Fibroblast of skin of left quadriceps (primary cell): Measurements from ENCODE around the gene RBM19.
A peak's percentile ranks its signal among the peaks of the same experiment; 100 is the strongest.
"Not testable (repeated sequence)": the region's sequence is repeated elsewhere in the genome, so short reads cannot be mapped to it uniquely, and the experiment has no call there.

Experiments used
- DNase-seq, 2 experiments: peaks; one replicate each; pipeline ENCODE4 v3.0.0-alpha.2; 2013; ENCODE audit warnings: low read depth in 2 of 2

RBM19 gene

DNA sequence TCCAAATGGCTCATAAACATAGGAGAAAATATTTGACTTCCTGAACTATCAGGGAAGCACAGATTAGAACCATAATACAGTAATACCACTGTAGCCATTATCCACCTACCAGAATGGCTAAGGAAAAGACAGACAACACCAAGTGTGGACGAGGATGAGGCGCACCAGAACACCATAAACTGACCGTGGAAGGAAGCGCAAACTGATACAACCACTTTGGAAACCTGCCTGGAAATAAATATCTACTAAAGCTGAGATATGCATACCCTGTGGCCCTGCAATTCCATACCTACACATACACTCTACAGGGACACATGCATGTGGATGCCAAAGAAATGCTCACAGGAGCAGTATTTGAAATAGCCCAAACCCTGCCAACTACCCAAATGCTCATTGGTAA, 60.3 kb downstream of the RBM19 start:
- DNase-seq = no peak

DNA sequence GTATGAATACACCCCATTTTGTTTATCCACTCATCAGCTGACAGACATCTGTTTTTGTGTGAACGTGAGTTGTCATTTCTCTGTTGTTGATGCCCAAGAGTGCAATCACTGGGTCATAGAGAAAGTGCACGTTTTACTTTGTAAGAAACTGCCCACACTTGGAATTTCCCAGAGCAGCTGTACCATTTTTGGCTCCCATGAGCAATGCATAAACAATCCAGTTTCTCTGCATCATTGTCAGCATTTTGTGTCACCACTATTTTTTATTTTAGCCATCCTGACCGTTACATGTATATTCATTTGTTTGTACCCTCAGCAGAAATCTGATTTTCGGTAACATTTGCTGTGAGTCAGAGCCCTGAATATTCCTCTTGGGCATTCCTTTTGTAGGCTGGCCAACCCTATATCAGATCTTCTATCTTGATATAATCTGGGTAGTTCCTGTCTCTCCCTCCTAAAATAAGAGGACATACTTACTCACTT, 62.7 kb downstream of the RBM19 start:
- no peak for DNase-seq

DNA sequence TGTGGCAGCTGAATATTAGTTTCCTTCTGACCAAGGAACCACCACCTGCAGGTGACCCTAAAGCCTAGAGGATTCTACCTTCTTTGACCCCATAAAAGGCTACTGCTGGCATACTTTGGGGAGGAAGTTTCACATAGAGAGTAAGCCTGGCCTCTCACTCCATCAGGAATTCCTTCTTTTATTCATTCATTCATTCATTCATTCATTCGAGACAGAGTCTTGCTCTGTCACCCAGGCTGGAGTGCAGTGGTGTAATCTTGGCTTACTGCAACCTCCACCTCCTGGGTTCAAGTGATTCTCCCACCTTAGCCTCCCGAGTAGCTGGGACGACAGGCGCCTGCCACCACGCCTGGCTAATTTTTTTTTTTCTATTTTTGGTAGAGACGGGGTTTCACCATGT, 64.8 kb downstream of the RBM19 start:
- not testable (repeated sequence) for DNase-seq

DNA sequence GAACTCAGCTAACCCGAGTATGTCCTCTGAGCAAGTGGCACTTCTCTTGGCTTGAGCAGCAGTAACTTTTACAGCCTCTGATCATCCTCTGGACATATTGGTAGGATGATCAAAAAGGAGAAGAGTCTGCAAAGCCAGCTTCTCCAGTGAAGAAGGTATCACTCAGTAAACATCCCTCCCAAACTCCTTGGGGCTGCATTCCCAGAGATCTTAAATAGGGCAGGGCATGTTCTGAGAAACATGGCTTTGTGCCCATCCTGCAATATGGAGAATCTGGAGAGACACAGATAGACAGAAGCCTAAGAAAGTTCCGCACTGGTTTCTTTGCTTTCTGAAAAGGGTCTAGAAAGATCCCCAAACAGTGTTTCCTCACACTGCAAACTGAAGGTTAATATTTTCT, 65.4 kb downstream of the RBM19 start:
- no peak for DNase-seq

DNA sequence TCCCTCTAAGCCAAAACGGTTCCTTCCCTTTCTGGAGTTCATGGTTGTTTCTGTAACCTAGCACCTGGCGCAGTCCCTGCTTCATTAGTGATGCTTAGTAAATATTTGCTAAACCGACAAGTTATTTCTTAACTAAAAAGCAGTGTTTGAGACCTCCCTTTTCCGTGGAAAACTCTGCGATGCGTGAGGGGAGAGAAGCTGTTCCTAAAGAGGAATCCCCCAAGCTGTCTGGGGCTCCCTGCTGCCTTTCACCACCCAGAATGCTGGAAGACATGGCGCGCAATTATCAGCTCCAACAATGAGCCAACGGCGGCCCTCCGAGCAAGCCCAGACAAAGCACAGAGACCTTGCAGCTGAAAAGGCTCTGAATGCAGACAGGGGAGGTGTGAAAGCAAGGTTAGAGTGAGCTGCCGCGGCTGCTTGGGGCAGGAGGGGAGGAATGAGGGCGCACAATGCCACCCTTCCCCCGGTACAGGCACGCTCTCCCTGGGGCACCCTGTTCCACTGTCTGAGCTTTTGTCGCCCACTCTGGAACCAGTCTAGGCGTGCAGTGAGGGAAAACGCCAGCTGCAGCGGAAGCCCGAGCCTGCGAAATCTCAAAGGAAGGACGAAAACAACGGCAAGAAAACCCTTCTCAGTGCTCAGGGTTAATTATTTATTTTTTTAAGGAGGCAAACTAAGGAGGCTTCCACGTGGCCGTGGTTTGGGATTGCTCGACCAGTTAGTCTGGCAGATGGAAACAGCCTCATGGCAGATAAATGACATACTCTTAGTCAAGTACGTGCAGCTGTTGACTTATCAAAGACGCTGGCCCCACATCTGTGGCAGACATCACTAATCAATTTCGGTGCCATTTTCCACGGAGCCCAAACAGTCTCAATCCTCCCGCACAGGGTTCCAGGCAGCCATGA, 66.3 kb downstream of the RBM19 start:
- DNase-seq = no peak

DNA sequence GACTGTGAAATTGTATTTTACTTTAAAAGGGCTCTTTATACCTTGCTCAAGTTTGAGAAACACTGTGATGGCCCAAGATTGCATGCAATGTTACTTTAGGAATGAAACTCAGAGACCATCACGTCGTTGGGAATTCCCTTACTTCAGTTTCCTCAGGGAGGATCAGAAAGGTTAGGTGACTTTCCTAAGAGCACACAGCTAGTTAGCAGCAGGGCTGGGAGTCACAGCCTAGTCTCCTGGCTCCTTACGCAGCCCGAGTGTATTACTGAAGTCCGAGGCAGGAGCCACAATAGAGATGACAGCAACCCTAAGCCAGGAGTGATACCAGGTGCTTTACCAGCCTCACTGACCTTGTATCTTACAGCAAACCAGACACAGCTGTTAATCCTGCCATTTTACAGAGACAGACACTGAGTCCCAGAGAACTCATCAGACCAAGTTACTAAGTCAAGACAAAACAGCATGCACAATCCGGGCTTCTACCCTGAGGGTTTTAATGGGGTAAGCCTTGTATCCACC, 67.0 kb downstream of the RBM19 start:
- no peak for DNase-seq

DNA sequence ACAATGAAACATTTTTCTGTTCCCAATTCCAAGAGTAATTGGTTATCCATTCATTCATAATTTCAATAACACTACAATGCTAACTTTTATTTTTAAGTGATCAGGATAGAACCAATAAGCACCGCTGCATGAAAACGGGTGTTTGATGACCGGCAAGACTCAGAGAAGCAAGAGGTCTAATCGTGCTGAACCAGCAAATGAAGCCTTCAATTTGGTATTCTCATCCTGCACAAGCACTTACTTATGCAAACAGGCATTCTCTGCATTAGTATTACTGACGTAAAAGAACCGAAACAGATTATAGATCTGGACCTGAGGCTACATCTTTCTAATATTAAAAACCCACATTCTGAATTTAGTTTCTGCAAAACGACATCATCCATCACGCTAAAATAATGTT, 67.7 kb downstream of the RBM19 start:
- DNase-seq = no peak

DNA sequence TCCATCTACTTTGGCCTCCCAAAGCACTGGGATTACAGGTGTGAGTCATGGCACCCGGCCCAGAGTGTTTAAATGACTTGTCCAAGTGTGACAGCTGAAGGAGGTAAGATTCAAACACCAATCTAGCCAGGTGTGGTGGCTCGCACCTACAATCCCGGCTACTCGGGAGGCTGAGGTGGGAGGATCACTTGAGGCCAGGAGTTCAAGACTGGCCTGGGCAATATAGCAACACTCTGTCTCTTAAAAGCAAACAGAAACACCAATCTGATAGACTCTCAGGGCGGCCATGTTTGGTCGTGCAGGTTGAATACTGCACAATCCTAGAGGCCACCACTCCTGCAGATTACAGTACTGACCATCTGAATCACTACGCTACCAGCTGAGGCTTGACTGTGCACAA, 68.7 kb downstream of the RBM19 start:
- DNase-seq = no peak

DNA sequence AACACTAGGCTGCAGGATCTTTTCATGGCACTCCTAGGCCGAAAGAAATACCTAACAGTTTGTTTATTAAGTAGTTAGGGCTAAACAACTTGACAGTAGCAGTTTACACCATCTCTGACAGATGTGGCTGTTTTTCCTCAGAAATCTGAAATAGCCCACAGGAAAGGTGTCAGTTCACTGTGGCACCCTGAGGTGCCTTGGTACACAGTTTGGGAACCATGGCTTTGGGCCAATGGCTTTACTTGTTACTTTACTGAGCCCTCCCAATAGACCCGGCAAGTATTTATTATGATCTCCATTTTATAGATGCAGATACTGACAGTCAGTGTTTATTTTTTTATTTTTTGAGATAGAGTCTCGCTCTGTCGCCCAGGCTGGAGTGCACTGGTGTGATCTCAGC, 69.3 kb downstream of the RBM19 start:
- no peak for DNase-seq

DNA sequence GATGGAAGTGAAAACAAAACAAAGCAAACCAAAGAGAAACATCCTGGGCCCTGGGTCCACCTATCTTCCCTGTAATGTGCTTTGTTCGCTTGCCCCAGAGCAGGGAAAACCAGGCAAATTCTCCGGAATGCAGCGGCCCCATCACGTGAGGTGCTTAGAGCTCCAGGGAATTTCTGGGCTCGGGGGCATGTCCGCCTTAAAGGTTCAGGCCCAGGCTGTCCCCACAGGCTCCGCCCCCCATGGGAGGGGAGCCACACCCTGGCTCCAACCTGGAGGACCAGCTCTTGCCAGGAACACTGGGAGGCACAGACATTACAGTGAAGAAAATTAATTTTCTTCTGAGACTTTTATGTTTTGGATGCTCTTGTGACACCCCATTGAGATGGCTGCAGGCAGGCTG, 69.9 kb downstream of the RBM19 start:
- no peak for DNase-seq

DNA sequence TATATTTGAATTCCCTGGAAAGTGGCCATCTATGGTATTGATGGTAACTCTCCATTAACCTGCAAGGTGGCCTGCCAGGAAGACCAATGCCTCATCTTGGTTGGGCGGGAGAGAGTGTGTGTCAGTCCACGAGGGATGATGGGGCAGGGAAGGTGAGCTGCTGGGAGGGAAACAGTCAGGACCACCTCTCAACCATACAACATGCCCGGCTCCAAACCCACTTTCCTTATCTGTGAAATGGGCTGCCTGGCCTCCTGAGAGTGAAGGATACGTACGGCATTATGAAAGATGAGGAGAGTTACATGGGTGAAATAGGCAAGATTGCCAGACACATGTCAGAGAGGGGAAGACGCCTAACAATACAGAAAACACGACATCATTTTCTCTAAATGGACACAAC, 70.9 kb downstream of the RBM19 start:
- no peak for DNase-seq

DNA sequence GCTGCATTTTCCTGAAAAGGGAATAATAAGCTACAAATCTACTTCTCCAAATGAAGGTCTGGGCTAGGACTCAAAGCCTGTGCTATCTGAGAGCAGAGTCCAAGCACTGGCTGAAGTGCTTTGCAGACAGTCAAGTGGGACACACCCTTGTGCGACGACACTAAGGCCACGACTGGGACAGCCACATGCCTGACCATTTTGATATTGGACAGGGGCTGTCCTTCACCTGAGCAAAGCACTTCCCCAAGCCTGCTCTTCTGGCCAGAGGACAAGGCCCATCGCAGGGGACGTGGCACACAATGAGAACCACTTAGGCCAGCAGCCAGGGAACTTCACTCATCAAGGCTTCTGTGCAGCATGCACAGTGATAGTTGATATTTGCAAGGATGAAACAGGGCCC, 71.4 kb downstream of the RBM19 start:
- DNase-seq = no peak

DNA sequence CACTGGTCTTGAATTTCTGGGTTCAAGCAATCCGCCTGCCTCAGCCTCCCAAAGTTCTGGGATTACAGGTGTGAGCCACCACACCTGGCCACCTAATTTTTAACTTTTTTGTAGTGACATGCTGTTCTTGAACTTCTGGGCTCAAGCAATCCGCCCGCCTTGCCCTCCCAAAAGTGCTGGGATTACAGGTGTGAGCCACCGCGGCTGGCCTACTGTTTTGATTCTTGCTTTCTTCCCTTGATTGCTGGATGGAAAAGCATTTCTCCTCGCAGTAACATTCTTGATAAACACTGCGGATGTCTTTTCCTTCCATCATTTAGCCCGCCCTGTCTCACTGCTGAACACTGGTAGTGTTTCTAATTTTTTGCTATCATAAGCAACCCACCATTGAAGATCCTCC, 72.9 kb downstream of the RBM19 start:
- DNase-seq = no peak

DNA sequence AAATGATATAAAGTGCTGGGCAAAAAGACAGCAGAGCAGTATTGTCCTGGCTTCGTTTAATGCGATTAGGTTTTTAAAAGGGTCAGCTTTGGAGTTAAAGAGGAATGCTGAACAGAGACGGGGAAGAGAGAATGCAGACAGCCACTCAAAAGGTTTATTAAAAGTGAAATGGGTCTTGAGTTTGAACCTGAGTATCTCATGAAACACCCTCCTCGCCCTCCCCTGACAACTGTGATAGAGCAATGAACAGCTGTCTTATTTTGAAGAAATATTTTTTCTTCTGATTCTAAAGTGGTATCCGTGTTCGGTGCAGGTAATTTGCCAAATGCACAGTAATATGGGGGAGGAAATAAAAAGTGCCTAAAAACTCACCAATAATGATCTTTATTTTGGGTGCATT, 73.6 kb downstream of the RBM19 start:
- no peak for DNase-seq

DNA sequence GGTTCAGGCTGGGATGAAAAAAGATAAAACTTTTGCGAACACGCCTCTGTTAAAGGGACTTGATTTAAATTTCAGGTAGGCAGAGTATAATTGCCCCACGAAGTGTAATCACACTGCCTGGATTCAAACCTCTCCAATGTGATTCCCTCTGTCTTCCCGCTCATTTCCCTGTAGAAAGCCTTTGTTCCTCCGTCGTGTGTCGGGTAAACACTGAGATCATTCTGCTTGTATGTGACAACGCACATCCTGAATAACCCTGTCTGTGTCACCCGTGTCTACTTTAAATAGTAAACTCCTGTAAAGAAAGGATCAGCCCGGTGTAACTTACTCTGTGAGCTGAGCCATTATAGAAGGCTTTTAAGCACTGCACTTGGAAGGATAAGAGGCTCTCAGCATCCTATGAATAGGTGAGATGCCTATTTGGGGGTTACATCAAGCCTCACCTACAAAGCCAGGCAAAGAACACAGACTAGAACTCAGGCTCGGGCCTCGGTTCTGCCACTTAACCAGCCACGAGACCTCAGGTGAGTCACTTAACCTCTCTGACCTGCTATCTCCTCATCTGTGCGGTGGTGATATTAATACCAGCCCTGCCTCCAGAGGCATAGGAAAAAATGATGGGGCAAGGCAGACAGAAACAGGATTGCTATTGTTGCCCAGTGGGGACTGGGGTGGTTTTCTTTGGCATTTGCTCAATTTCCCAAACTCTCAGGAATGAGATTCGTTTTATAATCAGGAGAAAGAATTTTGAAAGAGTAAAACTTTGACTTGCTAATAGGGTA, 74.2 kb downstream of the RBM19 start:
- DNase-seq = no peak

DNA sequence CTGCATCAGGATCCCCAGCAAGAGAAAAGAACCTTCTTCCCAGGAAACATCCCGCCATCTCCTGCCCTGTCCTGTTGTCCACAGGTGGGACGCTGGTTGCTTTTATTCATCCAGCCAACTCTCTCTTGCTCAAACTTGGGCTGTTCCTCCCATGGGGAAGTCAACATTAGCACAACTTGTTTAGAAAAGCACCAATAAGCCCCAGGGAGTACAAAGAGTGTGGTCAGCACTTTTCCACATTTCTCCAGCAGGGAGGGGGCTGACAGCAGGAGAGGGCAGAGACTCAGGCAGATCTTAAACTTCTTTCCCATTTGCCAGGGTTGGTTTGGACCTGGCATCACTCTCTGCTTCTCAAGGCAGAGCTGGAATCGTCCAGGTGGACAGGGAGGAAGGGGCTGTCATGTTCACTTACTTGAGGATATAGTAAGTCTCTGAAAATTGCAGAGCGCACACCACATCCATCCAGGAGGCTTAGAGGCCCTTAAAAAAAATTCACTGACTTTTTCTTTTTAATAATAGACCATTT, 74.9 kb downstream of the RBM19 start:
- no peak for DNase-seq

DNA sequence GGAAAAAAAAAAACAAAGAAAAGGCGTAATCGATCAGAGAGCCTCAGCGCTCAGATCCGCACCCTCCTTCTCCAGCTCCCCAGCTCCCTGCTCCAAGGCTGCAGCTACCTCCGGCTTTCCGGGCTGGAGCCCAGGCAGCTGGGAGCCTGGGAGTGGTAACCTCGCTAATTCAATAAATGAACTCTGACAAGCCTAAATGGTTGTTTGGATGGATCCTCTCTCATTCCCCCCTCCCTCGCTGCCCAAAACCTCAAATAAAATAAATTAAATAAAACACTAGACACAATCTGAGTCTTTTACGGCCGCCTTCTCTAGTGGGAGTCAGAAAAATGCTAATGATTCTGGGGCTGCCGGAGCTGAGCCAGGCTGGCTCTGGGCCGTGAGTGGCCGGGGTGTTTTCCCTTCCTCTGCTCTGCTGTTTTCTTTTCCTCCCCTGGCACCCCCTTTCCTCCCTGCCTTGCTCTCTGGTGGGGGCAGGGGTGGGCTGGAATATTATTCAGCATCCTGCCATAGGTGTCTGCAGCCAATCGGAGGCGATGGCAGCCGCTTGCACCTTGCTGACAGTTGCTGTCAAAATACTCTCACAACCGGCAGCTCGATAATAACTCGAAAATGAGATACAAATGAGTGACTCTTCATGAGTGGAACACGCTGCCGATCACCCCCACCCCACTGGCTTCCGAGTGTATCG, 76.1 kb downstream of the RBM19 start:
- peak in 1 of 2 experiments; percentile 9 for DNase-seq

DNA sequence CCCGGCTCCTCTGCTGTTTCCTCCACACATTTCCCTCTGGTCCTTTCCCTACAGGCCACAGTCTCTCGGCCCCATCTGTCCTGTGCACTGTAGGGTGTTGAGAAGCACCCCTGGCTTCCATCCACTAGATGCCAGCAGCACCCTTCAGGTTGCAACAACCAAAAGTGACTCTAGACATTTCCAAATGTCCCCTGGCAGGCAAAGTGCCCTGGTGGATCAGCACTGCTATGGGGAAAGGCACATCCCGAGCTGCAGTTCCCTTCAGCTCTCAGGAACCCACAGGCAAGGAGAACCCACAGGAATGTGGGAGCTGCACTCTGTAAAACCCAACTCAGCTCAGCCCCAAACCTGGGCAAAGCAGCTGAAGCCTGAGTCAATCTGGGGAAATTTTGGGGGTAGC, 77.0 kb downstream of the RBM19 start:
- DNase-seq = peak in 1 of 2 experiments; percentile 17

DNA sequence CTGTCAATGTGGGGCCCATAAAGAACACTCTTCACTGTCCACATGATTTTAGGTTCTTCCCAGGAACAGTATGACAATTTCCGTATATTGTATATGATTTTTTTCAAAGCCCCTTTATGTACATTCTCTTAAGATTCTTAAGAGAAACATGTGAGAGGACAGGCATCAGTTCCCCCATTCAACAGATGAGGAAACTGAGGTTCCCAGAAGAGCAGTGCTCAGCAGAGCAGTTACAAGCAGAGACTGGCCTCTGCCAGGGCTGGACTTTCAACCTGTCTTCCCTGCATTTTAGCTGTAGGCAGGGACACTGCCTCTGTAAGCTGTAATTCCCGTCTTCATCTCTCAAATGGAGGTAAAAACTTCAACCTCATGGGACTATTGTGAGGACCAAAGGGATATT, 77.7 kb downstream of the RBM19 start:
- DNase-seq = no peak

DNA sequence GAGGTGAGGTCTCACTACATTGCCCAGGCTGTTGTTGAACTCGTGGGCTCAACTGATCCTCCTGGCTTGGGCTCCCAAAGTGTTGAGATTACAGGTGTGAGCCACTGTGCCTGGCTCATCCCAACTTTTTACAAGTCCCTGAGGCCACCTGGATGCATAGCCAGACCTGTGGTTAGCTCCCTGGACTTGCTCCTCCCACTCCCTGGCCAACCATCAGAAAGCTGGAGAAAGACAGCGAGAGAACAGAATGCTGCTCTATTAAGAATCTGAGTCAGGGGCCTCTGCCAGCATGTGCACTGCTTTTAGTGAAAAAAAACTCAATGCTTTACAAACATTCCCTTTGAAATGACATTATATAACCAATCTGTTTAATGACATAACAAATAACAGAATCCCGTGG, 78.2 kb downstream of the RBM19 start:
- no peak for DNase-seq

DNA sequence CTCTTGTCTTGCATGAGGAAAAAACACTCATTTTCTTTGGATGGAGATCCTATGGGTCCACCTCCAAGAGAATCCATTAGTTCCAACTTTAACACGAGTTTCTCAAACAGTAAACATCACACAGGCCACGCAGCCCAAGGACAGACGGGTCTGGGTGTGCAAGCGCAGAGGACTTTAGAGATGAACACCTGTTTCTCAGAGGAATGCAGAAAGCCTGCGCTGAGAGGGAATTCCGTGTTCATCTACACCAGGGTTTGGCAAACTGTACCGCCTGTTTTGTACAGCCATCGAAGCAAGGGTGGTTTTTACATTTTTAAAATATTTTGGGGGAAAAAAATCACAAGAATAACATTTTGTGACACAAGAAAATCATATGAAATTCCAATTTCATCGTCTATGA, 79.4 kb downstream of the RBM19 start:
- DNase-seq = no peak

DNA sequence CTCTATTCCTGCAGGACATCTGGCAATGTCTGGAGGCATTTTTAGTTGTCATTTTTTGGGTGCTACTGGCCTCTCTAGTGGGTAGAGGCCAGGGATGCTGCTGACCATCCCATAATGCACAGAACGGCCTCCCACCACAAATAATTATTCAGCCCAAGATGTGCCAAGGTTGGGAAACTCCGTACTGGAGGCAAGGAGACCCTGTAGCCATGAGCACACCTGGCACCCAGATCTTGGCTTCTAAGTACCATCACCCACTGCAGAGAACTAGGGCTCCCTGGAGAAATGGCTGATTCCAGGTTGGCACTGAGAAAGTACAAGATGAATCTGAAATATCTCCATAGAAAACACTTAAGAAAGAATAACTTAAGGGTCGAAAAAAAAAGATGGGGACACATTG, 81.7 kb downstream of the RBM19 start:
- no peak for DNase-seq
